GM19372 (cell line): ENCODE data around the gene ANO10.
"Not testable (repeated sequence)": the region's sequence is repeated elsewhere in the genome, so short reads cannot be mapped to it uniquely, and the experiment has no call there.

ENCODE experiments used
- ATAC-seq: cut with Tn5 transposase; IDR thresholded peaks from one replicate; pipeline ENCODE4 v1.9.1; 2021; ENCODE audit warnings: mild to moderate bottlenecking, low read depth, moderate library complexity; ENCODE audit not compliant: unreplicated experiment

Gene ANO10

GRCh38 chr3:43523454-43524053 lies 98.3 kb downstream of the ANO10 start:
- peak; percentile 74 for ATAC-seq

- ATAC-seq, result no peak
Observed at GRCh38 chr3:43522727-43523362, 99.0 kb downstream of the ANO10 start.

- no peak for ATAC-seq
Observed at GRCh38 chr3:43521941-43522340, 99.9 kb downstream of the ANO10 start.

- ATAC-seq, result not testable (repeated sequence)
Observed at GRCh38 chr3:43518515-43518914, 103.3 kb downstream of the ANO10 start.

DNA sequence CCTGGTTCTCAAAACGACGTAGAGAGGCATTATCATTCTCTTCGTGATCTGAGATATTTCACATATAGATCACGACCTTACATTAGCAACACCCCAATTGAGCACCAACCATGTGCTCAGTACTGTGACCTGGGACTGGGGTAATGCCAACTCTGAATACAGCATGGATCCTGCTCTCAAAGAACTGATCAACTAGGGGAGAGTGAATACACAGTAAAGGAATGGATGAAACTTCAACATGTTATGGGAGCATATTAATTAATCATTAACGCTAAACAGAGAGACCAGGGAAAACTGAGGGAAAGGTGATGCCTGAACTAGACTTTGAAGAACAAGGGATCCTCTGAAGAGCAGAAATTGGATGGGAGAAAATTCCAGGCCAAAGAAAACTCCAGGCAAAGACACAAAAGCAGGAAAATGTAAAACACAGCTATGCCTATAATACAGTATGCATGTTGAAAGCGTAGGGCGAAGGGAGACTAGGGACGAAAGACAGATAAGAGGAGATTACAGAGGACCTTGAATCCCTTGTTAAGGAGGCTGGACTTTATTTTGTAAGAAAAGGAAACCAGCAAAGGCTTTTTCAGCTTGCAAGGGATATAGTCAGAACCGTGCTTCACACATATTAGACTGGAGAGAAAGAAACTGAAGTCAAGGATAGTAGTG lies 105.7 kb downstream of the ANO10 start:
- no peak for ATAC-seq

DNA sequence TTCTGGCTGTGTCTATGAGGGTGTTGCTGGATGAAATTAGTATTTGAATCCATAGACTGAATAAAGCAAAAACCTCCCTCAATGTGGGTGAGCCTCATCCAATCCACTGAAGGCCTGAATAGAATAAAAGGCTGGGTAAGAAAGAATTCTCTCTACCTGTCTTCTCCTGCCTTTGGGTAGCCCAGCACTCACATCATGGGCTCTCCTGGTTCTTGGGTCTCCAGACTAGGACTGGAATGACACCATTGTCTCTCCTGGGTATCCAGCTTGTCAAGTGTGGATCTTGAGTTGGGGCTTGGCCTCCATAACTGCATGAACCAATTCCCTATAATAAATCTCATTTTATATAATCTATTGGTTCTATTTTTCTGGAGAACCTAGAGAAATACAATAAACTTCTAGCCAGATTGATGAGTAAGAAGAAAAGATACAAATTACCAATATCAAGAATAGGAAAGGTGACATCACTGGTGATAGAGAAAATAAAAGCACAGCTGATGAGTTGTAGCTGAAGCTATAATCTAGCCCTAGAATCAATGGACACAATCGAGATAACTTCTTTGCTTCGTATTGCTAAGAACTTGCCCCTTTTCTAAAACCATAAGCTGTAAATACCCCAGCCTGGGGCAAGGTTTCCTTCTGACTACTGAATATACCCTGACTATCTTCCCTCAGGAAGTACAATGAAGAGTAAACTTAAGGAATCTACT lies 106.4 kb downstream of the ANO10 start:
- no peak for ATAC-seq

DNA sequence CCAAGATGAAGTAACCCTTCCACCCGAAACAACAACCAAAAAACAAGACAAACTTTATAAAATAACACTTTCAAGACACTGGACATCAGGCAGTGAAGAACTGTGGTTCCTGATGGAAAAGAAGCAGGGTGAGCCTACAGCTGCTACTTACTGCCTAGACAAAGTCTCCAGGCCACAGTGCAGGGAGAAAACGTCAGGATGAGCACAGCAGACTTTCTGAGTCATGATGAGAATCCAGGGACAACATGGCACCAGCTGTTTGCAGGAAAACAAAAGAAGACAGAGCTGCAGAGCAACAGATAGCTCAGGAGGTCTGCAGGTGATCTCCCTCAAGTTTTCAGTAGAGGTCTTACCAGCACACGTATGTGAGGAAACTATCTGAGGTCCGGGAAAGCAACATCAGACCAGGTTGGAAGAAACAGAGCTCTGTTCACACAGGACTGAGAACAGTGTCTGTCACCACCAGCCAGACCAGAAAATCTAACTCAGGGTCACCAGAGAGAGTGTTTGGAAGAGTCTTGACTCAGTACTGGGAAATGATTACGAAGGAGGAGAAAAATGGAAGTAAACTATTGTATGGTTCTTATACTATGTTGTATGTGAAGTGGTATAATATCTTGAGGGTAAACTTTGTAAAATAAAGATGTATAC lies 108.9 kb downstream of the ANO10 start:
- no peak for ATAC-seq

DNA sequence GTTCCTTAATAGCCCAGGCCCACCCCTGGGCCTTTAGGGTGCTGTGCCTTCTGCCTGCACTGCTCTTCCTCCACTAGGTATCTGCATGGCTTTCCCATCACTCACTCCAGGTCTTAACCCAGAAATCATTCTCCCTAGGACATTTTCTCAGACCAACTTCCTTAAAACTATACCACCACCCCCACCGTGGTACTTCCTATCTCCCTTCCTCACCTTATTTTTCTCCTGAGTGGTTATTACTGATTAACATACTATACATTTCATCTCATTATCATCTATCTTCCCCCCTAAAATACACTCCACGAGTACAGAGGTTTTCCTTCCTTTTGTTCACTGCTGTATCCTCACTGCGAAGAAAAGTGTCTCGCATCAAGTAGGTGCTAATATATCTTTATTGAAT lies 115.2 kb downstream of the ANO10 start:
- no peak for ATAC-seq

- ATAC-seq, result no peak
Observed at GRCh38 chr3:43505351-43505750, 116.5 kb downstream of the ANO10 start.

DNA sequence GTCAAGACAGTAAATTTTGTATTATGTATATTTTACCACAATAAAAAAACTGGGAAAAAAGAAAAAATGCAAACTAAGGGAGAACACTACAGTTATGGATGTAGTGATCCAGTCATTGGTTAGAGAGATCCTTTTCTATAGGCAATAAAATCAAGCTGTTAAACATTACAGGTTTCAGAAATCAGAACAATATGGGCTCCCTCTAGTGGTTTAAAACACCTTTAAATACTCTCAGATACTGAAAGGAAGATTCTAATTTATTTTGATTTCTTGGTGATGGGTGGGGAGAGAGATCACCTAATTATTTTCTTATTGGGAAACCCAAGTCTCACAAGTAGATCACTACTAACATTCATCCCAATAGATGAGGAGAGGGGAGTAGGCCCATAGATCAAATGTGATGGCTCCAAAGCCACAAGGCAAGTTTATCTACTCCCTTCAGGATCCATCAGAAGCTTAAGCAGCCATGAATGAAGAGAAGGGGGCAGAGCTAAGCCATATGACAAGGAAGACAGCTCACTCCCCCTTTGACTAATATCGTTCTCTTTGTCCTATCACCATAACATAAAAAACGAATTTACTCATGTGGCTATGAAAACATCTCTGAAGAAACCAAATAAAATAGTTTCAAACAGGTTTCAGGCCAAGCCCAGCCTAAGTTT lies 118.6 kb downstream of the ANO10 start:
- ATAC-seq, result no peak

DNA sequence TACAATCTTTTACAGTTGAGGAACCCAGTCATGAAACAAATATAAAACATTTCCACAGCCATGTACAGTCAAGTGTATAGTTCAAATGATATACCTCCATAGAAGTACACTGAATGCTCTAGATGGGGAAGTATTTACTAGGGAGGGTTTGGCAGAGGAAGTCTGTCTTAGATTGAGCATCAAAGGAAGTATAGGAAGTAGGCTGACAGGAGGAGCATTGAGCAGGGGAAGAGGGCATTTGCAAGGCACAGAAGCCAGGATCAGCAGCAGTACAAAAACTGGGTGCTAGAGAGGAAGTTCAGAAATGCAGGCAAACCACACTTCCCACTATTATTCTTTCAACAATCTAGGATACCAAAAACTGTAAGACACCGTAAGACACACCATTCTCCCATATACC lies 122.6 kb downstream of the ANO10 start:
- no peak for ATAC-seq

DNA sequence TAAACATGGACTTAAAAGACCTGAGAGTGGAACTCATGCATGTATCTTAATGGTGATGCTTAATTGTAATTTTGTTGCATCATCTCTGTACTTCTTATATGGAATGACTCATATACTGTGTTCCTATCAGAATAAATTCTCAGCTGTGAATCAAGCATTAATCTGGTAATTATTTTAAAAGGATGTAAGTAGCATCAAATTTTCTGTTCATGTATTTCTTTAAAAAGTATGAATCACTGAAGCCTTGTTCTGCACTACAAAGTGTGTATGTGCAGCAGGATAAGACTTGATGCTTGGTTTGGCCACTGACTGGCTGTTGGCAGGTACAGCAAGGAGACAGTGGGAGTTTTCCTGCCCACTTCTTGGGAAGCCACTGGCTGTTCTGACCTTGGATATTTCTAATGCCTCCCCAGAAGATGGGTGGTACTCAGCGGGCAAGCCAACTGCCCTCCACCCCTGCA lies 123.9 kb downstream of the ANO10 start:
- ATAC-seq, result no peak

DNA sequence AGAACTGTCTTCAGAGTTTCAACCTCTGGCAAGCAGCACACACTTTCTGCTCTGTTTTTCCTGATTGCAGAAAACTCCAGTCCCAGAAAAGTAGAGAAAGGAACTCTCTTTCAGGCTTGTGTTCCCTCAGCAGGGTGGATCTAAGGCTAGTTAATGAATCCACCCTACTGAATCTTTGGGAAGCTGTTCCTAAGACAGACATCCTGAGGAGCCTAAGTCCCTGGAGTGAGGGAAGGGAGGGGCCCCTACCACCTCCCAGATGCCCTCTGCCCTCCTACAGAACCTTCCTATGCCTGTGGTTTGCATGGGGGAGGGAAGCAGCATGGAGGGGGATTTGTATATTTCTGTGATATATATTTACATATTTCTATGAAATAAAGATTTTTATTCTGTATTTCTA lies 124.4 kb downstream of the ANO10 start:
- no peak for ATAC-seq

- no peak for ATAC-seq
Observed at GRCh38 chr3:43496740-43497375, 125.0 kb downstream of the ANO10 start.

- not testable (repeated sequence) for ATAC-seq
Observed at GRCh38 chr3:43492932-43493331, 128.9 kb downstream of the ANO10 start.

DNA sequence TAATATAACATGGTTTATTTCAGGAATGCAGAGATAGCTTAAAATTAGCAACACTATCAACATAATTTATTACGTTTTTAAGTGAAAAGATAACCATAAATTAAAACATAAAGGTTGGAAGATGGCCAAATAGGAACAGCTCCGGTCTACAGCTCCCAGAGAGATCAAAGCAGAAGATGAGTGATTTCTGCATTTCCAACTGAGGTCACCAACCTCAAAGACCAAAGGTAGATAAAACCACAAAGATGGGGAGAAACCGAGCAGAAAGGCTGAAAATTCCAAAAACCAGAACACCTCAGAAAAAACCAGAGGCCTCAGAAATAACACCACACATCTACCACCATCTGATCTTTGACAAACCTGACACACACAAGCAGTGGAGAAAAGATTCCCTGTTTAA lies 130.0 kb downstream of the ANO10 start:
- not testable (repeated sequence) for ATAC-seq

- ATAC-seq, result no peak
Observed at GRCh38 chr3:43490640-43491185, 131.1 kb downstream of the ANO10 start.

GRCh38 chr3:43489930-43490329 lies 131.9 kb downstream of the ANO10 start:
- no peak for ATAC-seq

DNA sequence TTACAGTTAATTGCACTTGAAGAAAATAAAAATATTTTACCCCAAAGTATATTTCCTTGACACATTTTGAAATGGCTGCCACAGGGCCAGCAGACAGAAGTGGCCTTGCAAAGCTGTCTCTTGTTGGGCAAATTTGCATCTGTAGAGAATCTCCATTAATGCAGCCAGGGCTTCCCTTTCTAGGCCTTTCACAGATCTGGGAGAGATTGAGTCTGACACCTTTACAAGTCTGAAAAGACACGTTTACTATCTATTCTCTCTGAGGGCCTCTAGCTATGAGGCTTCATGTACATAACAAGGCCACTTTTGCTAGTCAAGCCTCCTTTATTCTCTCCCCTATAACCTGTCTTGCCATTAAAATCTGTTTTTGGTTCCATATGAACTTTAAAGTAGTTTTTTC lies 135.9 kb downstream of the ANO10 start:
- no peak for ATAC-seq
